SH-SY5Y (cell line): ENCODE results near the gene TGFBR3L.

Source experiments
- GATA2 ChIP-seq: IDR thresholded peaks from 2 replicates; pipeline ENCODE4 v1.6.1; 2011; ENCODE audit warnings: mild to moderate bottlenecking, low read depth, low read length
- GATA3 ChIP-seq: IDR thresholded peaks from 2 replicates; pipeline ENCODE4 v1.6.1; 2011; ENCODE audit warnings: low read depth, mild to moderate bottlenecking, low read length, moderate library complexity

The TGFBR3L gene

GRCh38 chr19:7888826-7889217 lies 25.8 kb upstream of the TGFBR3L start:
- TF ChIP-seq GATA2 = no peak
- TF ChIP-seq GATA3 = no peak

- TF ChIP-seq GATA2 = no peak
- no peak for TF ChIP-seq GATA3
Measured at GRCh38 chr19:7894612-7895309, 19.9 kb upstream of the TGFBR3L start.

DNA sequence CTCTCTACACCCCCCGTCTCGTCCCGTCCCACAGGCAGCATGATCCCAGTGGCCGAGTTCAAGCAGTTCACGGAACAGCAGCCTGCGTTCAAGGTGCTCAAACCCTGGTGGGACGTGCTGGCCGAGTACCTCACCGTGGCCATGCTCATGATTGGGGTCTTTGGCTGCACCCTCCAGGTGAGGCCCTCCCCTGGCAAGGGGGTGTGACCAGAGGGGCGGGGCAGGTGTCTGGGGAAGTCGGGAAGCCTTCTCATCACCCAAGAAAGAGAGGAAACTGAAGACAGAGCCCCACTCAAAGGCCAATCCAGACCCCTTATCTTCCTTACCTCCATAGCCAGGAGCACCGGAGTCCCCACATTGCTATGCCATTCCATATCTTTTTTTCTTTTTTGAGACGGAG lies 19.1 kb upstream of the TGFBR3L start:
- no peak for TF ChIP-seq GATA2
- no peak for TF ChIP-seq GATA3

- no peak for TF ChIP-seq GATA3
- TF ChIP-seq GATA2 = no peak
Measured at GRCh38 chr19:7897292-7897691, 17.3 kb upstream of the TGFBR3L start.

GRCh38 chr19:7898967-7899366 lies 15.7 kb upstream of the TGFBR3L start:
- TF ChIP-seq GATA3 = no peak
- TF ChIP-seq GATA2 = no peak

DNA sequence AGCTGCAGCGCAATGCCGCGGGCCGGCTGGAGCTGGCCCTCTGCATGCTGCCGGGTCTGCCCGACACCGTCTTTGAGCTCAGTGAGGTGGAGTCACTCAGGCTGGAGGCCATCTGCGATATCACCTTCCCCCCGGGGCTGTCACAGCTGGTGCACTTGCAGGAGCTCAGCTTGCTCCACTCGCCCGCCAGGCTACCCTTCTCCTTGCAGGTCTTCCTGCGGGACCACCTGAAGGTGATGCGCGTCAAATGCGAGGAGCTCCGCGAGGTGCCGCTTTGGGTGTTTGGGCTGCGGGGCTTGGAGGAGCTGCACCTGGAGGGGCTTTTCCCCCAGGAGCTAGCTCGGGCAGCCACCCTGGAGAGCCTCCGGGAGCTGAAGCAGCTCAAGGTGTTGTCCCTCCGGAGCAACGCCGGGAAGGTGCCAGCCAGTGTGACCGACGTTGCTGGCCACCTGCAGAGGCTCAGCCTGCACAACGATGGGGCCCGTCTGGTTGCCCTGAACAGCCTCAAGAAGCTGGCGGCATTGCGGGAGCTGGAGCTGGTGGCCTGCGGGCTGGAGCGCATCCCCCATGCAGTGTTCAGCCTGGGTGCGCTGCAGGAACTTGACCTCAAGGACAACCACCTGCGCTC lies 14.8 kb upstream of the TGFBR3L start:
- TF ChIP-seq GATA2 (no peak), GATA3 (no peak)

DNA sequence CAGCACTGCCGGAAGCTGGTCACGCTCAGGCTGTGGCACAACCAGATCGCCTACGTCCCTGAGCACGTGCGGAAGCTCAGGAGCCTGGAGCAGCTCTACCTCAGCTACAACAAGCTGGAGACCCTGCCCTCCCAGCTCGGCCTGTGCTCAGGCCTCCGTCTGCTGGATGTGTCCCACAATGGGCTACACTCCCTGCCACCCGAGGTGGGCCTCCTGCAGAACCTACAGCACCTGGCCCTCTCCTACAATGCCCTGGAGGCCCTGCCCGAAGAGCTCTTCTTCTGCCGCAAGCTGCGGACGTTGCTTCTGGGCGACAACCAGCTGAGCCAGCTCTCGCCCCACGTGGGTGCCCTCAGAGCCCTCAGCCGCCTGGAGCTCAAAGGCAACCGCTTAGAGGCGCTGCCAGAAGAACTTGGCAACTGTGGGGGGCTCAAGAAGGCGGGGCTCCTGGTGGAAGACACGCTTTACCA lies 14.2 kb upstream of the TGFBR3L start:
- TF ChIP-seq GATA2 = no peak
- TF ChIP-seq GATA3 = no peak

DNA sequence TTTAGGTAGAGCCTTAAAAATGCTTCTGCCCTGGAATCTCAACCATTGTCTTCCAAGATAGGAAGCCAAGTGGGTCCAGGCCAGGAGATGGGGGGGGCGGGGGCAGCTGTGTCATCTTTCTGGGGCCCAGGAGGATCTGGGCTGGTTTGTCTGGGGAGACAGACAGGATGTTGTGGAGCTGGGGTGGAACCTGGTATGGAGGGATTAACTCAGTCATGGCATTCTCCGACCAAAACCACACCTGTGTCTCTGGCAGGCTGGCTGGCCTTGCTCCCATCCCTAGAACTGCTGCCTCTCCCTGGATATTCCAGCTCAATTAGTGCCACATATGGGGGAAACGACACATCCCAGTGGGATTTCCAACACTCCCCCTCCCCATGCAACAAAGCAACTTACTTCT lies 13.7 kb upstream of the TGFBR3L start:
- TF ChIP-seq GATA3 (no peak), GATA2 (no peak)

GRCh38 chr19:7901337-7901736 lies 13.3 kb upstream of the TGFBR3L start:
- TF ChIP-seq GATA3 (no peak), GATA2 (no peak)

GRCh38 chr19:7902796-7903243 lies 11.8 kb upstream of the TGFBR3L start:
- TF ChIP-seq GATA3 (no peak), GATA2 (no peak)

DNA sequence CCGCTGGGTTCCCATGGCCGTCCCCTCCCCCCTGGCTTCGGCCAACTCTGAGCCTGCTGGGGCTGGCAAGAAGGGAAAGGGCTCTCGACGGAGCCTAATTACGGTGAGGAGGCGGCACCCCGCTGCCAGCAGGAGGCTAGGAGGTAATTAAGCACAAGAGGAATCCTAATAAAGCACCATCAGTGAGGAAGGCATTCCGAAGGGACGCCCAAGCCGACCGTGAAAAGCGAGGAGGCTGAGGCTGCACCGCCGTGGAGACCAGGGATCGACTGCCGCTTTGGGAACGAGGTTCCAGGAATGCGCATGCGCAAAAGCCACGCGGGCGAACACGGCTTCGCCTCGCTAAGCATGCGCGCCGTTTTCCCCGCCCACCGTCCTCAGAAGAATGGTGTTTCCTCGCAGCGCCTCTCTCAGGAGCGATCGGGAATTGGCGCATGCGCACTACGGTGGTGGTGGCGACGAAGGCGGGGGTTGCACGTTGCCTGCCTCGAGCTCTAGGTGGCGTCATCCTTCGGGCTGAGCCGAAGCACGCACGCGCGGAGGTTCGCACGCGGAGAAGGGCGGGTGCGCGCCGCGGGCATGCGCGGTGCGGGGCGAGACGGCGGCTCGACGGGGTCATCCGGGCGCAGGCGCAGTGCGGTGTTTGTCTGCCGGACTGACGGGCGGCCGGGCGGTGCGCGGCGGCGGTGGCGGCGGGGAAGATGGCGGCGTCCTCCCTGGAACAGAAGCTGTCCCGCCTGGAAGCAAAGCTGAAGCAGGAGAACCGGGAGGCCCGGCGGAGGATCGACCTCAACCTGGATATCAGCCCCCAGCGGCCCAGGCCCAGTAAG lies 11.2 kb upstream of the TGFBR3L start, which contains the start of gene MAP2K7:
Gene MAP2K7 (plus strand): TSS at position 634 of the 830 bp plus-strand sequence. CDS start 68 bp downstream, at position 702.
- TF ChIP-seq GATA2 = no peak; the same call in 1 of the 2 replicates
- no peak for TF ChIP-seq GATA3

DNA sequence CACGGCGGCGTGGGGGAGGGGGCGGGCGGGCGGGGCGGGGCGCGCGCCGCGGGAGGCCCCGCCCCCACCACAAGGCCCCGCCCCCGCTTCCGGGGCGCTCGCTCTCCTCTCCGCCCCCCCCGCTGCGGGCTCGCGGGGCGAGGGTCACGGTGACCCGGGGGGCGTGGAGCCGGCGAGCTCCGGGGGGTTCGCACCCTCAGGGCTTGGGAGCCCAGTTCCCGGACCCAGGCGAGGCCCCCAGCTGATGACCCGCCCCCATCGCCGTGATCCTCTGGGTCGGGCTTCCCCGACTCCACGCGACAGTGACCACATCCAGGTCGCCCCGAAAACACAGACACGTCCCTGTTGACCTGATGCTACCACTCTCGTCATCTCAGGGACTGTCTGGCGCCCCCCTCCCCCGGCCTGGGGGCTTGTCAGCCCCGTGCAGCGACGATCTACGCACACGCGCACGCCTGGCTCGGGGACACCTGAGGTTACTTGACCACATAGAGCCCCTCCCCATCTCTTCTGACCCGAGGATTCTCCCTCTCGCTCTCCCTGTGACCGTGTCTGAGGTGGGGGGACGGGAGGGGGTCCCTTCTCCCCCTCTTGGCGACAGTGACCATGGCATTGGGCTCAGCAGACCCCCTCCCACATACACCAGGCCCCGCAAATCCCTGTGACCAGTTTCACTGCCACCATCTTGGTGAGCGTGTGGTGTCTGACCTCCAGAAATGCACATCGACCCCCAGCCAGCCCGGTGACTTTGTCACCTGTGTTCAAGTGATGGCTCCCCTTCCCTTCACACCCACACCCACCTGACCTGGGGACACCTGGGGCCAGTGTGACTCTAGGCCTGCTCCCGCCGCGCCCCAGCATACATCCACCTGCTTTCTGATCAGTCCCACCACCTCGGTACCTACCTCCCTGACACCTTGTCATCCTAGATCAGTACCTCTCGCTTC lies 10.3 kb upstream of the TGFBR3L start:
- TF ChIP-seq GATA2 = no peak
- no peak for TF ChIP-seq GATA3

GRCh38 chr19:7905268-7905667 lies 9.4 kb upstream of the TGFBR3L start:
- no peak for TF ChIP-seq GATA3
- TF ChIP-seq GATA2 = no peak

- TF ChIP-seq GATA3 (no peak), GATA2 (no peak)
Measured at GRCh38 chr19:7905859-7906258, 8.8 kb upstream of the TGFBR3L start.
